ENCODE results near the gene BMAL1. TPM values are rescaled to one million over a fixed set of nuclear protein-coding genes. Genes with fewer than 3 reads are reported as not detected.

Gene BMAL1
- total RNA-seq, 1 donor from 2014 or later, result 43.6 TPM

DNA sequence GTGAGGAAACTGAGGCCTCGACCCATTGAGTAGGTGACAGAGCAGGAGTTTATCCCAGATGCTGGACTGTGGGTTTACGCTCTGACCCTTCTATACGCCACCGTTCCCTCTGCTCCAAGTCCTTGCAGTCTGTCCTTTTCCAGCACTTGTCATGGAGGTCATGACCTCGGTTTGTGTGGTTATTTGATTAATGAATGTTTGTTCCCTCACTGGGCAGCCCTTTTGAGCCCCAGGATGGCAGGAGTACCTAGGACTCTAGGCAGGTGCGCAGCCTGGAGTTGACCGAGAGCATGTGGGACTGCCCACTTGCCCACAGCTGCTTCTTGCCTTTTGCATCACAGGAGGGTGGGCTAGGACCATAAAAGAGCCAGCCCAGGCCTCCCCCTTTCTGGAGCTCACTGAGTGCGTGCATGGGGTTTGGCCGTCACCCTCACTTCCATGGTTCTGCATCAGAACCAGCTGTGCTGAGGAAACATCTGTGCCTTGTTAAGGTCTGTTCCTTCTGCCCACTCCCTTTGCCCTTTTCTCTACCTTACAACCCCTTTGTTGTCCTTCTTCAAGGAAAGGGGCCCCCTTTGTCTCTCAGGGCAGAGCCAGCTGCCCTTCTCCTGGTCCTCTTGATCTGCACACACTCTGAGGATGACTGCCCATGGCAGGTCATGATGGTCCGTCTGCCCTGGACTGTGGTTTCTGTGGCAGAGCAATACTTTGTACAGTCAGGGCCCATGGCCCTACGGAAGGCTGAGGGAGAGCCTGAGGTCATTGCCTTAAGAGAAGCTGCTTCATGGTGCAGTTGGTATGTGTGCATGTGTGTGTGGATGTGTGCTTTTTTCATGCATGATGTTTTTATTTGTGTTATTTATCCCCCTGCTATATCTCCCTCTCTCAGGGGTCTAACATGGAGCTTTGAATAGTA lies 38.2 kb downstream of the BMAL1 start:
- DNase-seq (ENCODE audit: low spot score), result no peak

DNA sequence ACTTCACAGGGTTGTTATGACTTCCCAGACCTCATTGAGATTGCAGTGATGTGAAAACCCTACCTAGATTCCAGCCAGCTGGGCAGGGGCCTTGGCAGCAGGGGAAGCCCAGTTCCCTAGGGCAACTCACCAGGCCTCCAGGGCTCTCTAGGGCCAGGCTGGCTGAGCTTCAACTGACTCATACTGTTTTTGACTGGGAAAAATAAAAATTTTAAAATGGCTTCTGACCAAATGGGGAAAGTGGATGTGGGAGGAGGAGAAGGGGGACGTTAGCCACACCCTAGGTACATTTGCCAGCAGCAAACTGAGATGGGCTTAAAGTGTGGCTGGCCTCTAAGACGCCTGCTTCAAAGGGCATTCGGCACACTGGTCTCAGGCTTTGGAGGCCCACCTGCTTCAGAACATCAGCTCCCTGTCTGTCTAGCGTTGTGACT lies 39.0 kb downstream of the BMAL1 start:
- no peak for DNase-seq (ENCODE audit: low spot score)

DNA sequence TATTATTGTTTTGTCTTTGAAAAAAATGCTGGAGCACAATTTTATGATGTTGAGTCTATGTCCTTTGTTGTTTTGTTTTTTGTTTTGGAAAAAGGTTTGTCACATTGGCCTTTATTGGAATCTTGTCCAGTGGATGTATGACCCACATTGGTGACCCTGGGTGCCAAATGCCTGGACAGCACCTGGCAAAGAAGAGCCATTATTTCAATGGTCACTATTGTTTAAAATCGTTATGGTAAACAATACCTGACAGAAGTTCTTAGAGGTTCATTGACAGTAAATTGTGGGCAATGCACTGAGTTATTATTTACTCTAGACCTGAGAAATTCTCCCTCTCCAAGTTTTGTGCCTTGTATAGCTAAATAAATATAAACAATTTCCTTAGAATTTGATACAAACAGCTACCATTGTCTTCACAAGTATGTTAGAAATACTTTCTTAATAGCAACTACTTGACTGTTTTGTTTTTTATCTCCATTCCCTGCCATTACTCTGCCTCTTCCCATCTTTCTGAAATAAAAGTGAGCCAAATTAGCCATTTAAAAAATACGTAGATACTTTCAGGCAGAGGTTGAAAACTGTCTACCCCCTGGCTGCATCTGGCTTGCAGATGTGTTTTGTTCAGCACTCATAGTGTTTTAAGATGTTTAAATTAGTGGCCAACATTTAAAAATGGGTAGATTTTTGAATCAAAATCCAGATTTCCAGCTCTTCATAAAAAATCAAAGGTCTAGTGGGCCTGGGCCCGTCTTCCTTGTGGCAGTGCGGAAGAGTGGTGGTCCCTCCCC lies 39.9 kb downstream of the BMAL1 start:
- DNase-seq (ENCODE audit: low spot score), result no peak

DNA sequence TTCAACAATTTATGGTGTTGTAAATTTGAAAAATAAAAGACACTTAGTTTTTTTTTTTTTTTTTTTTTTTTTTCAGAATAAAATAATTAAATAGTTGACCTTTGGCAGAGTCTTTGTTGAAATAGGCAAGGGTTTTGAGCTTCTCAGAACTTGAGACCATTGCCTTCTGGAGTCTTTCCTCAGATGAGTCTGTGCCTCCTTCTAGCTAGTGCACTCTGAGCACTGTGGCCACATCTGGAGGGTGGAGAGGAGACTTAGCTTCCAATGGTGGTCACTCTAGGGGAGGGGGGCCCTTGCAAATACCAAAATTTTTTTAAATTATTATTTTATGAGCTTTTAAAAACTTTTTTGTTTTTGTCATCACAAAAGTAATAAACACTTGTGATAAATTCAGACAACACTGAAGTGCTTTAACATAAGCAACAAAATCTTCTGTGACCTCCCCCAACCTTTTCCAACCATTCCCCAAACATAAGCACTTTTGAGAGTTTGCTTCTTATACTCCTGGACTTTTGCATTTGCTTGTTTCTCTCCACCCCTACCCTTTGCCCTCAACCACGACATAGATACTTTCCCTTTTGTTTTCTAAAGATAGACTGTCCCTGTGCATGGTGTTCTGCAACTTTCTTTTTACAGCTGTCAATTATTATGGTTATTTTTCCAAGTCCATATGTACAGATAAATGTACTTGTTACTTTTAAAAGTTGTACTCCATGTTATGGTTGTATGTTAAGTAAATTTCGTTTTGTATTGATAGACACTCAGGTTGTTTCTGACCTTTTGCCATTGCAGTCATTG lies 41.1 kb downstream of the BMAL1 start:
- no peak for DNase-seq (ENCODE audit: low spot score)

DNA sequence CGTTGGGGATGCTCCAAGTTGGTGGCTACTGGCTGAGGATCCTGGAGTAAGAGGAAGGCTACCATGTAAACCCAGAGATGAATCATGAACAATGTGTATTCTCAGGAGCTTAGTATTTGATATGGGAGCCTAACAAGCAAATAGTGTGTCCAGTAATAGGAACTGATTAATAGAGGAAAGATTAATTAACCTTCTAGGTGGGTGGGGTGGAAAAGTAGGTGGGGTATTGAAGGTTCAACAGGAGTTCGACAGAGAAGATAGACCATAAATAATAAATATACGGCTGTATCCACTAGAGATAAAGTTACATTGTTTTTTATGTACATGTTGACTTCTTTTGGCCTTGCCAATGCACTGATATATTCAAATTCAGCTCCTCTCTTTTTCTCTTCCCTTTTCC lies 43.1 kb downstream of the BMAL1 start:
- no peak for DNase-seq (ENCODE audit: low spot score)

DNA sequence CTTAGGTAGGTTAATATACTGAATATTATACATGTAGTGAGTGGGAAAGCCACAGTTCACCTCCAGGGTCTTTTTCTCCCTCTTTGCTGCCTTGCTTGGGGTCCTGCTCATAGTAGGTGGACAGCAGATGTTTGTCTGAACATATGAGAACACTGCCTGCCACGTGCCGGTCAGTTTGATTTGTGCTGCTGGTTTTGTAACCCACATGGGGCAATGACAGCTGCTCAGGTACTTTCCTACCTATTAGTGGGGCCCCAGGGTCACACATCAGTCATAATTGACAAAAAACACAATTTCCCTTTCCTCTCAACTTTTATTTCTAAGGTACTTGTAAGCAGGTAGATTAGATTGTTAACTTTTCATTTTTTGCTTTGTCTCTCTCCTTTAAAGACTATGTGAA lies 43.8 kb downstream of the BMAL1 start:
- DNase-seq (ENCODE audit: low spot score), result no peak

DNA sequence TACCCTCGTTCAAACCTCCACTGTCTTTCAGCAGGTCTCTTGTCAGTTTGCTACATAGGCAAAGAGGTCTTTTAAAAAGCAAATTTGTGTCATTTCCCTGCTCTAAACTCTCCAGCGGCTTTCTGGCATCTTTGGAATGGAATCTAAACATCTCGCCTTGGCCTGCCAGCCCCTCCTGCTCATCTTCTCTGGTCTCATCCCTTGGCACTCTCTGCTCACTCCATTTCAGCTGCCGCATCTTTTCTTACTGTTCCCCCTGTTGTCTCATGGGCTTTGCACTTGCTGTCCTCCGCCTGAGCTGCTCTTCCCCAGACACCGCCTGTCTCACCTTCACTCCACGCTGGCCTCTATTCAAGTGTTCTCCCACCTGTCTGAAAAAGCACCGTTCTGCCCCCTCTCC lies 46.6 kb downstream of the BMAL1 start:
- DNase-seq (ENCODE audit: low spot score), result no peak

DNA sequence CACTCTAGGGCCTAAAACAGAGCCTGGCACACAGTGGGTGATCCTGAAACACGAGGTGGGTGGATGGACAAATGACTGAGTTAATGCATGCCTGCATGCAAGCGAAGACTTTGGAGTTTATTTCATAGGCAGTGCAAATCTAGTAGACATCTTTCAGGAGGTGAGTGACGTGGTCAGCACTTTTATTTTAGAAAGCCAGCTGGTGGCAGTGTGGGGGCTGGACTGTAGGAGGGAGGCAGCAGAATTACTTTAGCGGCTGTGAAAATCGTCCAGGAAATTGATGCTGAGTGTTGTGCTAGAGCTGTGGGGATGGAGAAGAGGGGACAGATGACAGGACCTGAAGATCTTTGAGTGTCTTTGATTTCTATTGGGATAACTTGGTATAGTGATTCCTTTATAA lies 47.1 kb downstream of the BMAL1 start:
- no peak for DNase-seq (ENCODE audit: low spot score)

DNA sequence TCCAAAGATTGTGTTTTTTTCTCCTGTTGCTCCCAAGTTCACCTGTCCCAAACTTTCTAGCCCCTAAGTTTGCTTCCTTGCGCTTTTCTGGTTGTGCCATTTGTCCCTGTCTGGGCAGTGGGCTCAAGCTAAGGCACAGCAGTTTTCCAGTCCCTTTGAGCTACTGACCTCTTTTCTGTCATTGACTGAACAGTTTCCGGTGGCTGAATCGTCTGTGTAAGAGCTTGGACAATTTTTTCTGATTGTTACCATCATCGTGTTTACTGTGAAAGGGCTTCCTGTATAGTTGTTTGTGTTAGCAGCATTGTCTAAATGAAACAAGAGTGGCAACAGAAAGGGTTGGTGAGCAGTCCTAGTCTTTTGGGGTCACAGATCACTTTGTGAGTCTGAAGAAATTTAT lies 49.8 kb downstream of the BMAL1 start:
- no peak for DNase-seq (ENCODE audit: low spot score)

DNA sequence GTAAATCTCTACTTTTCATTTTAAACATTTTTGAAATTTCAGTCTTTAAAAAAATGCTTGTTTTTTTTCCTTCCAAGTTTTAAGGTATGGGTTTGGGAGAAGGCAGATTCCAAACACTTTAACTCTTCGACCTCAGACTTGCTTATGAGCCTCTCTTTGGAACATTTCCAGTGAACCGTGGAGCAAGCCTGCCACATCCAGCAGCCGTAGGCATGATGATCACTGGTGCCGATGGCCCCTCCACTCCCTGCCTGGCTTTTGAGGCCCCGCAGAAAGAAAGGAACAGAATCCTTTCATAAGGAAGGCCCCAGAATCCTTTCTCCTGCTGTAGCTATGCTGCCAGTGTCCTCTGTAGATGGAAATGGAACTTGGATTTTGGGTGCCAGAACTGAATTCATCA lies 50.7 kb downstream of the BMAL1 start:
- DNase-seq (ENCODE audit: low spot score), result no peak

DNA sequence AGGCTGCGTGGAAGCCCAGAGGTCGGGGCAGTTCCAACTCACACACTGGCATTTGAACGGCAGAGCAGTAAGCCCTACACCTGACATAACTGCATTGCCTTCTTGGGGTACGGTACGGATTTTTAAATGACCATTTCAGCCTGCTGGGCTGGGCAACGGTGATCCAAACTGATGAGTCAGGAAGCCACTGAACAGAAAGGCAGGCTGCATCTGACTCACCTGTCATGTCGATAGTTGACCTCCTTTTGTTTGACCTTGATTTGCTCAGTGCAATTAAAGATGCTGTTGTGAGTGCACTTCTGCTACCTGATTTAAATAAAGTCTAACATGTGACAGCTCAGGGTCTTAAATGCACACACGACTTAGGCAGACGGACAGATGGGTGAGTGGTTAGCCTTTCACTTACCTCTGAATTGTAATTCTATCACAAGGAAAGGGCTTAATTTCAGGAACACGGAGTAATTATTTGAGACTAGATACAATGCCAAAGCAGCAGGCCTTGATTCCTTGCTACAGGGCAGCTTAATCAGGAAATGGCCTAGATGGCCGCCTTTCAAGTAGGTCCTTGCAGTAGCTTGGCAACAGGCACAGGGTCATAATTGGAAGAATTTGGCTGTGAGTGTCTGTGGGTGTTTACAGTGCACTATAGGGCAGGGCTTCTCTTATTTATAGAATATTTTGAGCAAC lies 52.2 kb downstream of the BMAL1 start:
- DNase-seq (ENCODE audit: low spot score), result no peak

DNA sequence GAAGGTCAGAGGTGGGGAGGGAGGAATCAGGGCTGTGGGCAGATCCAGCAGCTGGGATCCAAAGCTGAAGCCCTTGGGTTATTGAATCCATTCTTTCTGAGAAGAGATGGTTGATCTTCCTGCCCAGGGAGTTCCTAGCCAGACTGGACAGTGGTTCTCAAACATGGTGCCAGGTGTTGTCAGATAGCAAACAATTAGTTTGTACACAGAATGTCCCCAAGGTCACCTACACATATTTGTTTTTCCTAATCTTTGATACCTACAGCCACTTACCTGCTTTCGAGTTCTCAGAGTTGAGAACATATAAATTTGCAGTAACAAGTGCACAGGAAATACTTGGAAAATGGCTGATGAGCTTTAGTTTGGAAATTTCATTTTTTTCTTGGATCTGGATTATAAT lies 54.5 kb downstream of the BMAL1 start:
- DNase-seq (ENCODE audit: low spot score), result no peak

DNA sequence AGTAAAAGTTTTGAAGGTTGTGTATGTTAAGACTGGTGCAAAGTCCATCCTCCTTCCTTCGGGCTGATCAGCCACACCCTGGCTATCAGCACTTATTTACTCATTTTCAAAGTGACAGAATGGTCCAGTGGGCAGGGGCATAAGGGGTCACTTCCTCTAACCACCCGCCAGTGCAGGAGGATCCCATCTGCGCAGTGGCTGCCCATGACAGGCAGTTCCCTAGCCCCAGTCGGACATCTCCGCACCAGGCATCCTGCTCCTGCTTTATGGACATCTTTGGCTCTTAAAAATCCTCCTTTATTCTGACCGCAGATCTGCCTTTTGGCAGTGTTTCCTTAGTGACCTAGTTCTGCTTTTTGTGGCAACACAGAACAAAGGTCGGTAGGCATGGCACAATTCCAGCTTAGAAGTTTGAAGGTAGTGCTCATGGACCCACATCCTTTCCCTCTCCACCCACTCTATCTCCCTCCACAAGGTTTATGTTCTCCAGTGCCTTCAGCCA lies 55.9 kb downstream of the BMAL1 start:
- DNase-seq (ENCODE audit: low spot score), result no peak

DNA sequence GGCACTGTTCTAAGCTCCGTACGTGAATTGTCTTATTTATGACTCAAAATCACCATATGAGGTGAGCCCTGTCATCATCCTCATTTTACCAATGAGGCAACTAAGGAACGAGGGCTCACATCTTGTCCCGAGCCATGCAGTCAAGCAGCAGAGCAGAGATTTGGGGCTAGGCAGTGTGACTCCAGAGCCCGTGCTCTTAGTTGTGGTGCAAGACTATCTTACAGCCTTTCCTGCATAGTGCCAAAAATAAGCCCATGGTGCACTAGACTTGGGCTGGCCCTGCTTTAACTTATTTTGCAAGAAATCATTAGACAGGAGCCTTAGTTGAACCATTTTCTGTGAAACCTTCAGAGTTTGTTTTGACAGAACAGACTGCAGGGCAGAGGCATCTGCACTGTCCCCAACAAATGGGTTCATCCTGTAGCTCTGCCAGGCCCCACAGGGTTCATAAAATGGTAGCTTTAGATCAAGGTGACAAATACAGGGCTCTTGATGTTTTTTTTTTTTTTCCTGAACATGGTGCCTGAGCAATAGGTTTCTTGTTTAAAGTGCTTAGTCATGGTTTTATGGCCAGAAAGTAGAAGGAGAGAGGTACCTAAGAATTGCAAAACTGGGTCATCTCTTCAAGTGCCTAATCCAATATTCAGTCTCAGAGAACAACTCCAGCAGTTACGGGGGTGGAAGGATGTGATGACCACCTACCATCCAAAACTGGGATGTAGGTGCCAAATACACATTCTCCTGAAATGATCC lies 56.6 kb downstream of the BMAL1 start:
- no peak for DNase-seq (ENCODE audit: low spot score)

DNA sequence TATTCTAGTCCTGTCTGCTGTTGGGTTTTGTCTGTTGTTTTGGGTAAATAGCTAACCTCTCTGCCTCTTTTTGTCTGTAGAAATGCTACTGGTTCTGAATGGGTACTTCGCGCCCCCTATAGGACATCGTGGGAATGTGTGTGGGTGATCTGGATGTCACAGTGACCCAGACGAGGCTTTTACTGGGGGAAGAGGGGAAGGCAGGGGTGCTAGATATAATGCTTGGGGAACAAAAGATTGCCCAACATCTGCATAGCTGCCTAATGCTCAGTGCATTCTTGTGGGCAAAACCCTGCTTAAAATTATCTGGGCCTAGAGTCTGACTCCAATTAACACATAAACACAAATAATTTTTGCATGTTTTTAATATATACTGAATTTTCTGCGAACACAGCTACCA lies 57.7 kb downstream of the BMAL1 start:
- DNase-seq (ENCODE audit: low spot score), result no peak

DNA sequence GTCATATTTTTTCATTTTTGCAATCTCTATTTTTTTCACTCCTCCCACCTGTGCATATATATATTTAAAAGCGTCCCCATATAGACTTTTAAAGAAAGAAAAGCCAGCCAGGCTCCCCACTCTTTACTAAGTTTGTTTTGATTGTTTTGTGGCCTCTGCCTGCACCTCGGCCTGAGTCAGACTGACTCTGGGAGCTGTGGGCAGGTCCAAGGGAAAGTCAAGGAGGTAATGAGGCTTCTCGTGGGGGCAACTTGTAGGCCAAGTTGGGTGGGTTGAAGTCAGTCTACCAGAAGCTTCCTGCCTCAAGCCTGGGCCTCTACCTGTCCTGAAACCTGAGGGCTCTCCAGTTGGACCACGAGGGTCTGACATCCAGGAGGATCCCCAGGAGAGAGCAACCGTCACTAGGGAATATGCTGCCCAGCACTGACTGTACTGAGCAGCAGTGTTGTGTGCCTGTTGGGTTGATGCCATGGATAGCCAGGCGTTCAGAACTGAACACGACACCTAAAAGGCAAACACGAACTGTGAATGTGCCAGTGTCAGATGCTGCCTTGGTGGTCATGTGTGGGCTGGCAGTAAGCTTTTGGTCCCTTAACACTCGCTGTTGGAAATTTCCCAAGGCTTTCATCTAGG lies 58.8 kb downstream of the BMAL1 start:
- DNase-seq (ENCODE audit: low spot score), result no peak

DNA sequence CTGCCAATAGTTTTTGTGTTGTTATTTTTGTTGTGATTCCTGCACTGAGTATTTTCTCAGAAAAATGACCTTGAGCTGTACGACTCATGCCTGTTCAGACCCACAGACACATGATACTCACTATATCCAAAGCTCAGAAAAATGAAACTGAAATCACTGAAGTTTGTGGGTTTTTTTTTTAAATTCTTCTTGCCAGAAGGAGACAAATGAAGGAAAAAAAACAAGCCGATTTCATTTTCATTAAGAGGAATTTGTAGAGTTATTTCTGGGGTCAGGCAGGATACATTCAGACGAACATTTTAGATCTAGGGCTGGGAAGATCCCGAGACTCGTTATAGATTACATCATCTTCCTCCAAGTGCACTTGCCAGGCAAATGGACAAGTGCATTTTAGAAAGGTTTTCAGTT lies 60.4 kb downstream of the BMAL1 start:
- DNase-seq (ENCODE audit: low spot score), result no peak

DNA sequence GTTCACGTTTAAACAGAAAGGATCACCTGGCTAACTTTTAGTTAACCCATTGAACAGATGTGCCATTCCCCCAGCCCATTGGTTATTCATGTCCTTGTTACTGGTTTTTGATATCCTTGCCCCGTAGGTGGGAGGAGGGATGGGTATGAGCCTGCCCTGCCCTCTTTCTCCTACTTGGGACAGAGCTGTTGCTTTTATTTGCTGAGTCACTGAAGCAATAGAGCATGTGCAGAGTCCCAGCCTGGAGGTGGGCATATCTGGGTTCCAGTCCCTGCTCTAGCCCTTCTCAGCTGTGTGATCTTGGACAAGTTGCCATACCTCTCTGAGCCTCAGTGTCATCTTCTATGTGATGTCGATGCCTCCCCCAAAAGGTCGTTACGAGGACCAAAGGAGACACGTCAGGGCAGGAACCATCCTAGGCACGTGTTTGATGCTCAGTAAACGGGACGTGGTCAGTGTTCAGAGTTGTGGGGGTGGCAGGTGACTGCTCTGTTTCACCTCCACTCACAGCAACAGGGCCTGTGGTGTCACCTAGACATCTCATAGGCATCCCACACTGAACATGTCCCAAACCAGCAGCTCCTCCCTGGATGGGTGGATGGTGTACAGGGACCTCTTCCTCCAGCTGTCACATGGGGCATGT lies 61.0 kb downstream of the BMAL1 start:
- DNase-seq (ENCODE audit: low spot score), result no peak

All from mesenteric fat pad (tissue), 1 donor.